Stimulated activated CD4-positive, alpha-beta T cell treated with anti-CD3 and anti-CD28 coated beads, Interleukin-15, amount 100 ng/mL, for 24 hours (primary cell): ENCODE data around the gene PRPS1L1.
A peak's percentile ranks its signal among the peaks of the same experiment; 100 is the strongest.

Experiments used
- DNase-seq: peaks from one replicate; pipeline ENCODE4 v3.0.0-alpha.2; 2020

The PRPS1L1 gene

GRCh38 chr7:18027628-18028027 lies at the start of gene PRPS1L1:
PRPS1L1 (minus strand) TSS chr7:18027846.
- DNase-seq: no peak

GRCh38 chr7:18076461-18076860 lies 48.8 kb upstream of the PRPS1L1 start:
- DNase-seq: no peak

- DNase-seq: no peak
Observed at GRCh38 chr7:18068745-18069144, 41.1 kb upstream of the PRPS1L1 start.

- peak; percentile 34 for DNase-seq
Observed at GRCh38 chr7:18064242-18064838, 36.7 kb upstream of the PRPS1L1 start.

- DNase-seq: no peak
Observed at GRCh38 chr7:18063149-18063901, 35.7 kb upstream of the PRPS1L1 start.

- DNase-seq: no peak
Observed at GRCh38 chr7:18059171-18059570, 31.5 kb upstream of the PRPS1L1 start.

- DNase-seq: no peak
Observed at GRCh38 chr7:18053941-18054340, 26.3 kb upstream of the PRPS1L1 start.

- DNase-seq: no peak
Observed at GRCh38 chr7:18053177-18053928, 25.7 kb upstream of the PRPS1L1 start.

- DNase-seq: no peak
Observed at GRCh38 chr7:18049262-18049661, 21.6 kb upstream of the PRPS1L1 start.

GRCh38 chr7:18046601-18047000 lies 19.0 kb upstream of the PRPS1L1 start:
- DNase-seq: no peak

- no peak for DNase-seq
Observed at GRCh38 chr7:18045171-18045570, 17.5 kb upstream of the PRPS1L1 start.

- DNase-seq: no peak
Observed at GRCh38 chr7:18041191-18041590, 13.5 kb upstream of the PRPS1L1 start.

GRCh38 chr7:18040196-18040595 lies 12.6 kb upstream of the PRPS1L1 start:
- no peak for DNase-seq

- DNase-seq: no peak
Observed at GRCh38 chr7:18038382-18038781, 10.7 kb upstream of the PRPS1L1 start.

GRCh38 chr7:18037609-18038008 lies 10.0 kb upstream of the PRPS1L1 start:
- no peak for DNase-seq

GRCh38 chr7:18036783-18037182 lies 9.1 kb upstream of the PRPS1L1 start:
- DNase-seq: no peak

- no peak for DNase-seq
Observed at GRCh38 chr7:18030758-18031157, 3.1 kb upstream of the PRPS1L1 start.

- DNase-seq: no peak
Observed at GRCh38 chr7:18020138-18020715, 7.4 kb downstream of the PRPS1L1 start.

- no peak for DNase-seq
Observed at GRCh38 chr7:18019555-18019954, 8.1 kb downstream of the PRPS1L1 start.

GRCh38 chr7:18018296-18019215 lies 9.1 kb downstream of the PRPS1L1 start:
- no peak for DNase-seq

GRCh38 chr7:18016547-18017444 lies 10.8 kb downstream of the PRPS1L1 start:
- no peak for DNase-seq
